GM21360 (cell line): Measurements from ENCODE around the gene GFER.
"Not testable (repeated sequence)": the region's sequence is repeated elsewhere in the genome, so short reads cannot be mapped to it uniquely, and the experiment has no call there.

Experiments used
- ATAC-seq: cut with Tn5 transposase; IDR thresholded peaks from one replicate; pipeline ENCODE4 v1.9.1; 2021; ENCODE audit warnings: mild to moderate bottlenecking, moderate library complexity; ENCODE audit not compliant: unreplicated experiment

GFER gene

GRCh38 chr16:2025878-2026460 is 42.0 kb downstream of the GFER start:
- ATAC-seq: no peak

GRCh38 chr16:2026461-2027023 is 42.5 kb downstream of the GFER start, which contains the start of gene NHERF2:
Gene NHERF2 (plus strand): TSS chr16:2026902. CDS start chr16:2027006, 104 bp downstream.
- no peak for ATAC-seq

GRCh38 chr16:2027024-2028010 is 43.3 kb downstream of the GFER start:
- ATAC-seq: no peak

GRCh38 chr16:2028146-2028545 is 44.2 kb downstream of the GFER start:
- ATAC-seq: no peak

GRCh38 chr16:2028620-2029220 is 44.7 kb downstream of the GFER start:
- ATAC-seq: no peak

GRCh38 chr16:2029350-2029749 is 45.4 kb downstream of the GFER start:
- no peak for ATAC-seq

GRCh38 chr16:2030036-2030435 is 46.0 kb downstream of the GFER start:
- ATAC-seq: no peak

GRCh38 chr16:2031081-2031577 is 47.1 kb downstream of the GFER start:
- no peak for ATAC-seq

GRCh38 chr16:2032285-2033056 is 48.5 kb downstream of the GFER start:
- ATAC-seq: no peak

GRCh38 chr16:2033057-2033908 is 49.3 kb downstream of the GFER start:
- ATAC-seq: no peak

- ATAC-seq: not testable (repeated sequence)
Measured at GRCh38 chr16:2033909-2034695, 50.1 kb downstream of the GFER start.

GRCh38 chr16:2034696-2035430 is 50.9 kb downstream of the GFER start:
- no peak for ATAC-seq

- no peak for ATAC-seq
Measured at GRCh38 chr16:2035431-2036199, 51.6 kb downstream of the GFER start.

GRCh38 chr16:2036200-2036966 is 52.4 kb downstream of the GFER start:
- ATAC-seq: no peak

- ATAC-seq: no peak
Measured at GRCh38 chr16:2037115-2037514, 53.1 kb downstream of the GFER start.
